Stimulated activated naive CD8-positive, alpha-beta T cell treated with anti-CD3 and anti-CD28 coated beads, Interleukin-15, Interleukin-2, amounts not matched to agents 100 U/mL and 50 U/mL, for 24 hours (primary cell): ENCODE measurements around the gene CCDC69.

ENCODE experiments used
- ATAC-seq: fragments of 150-1000 bp; cut with Tn5 transposase; one replicate; pipeline ENCODE4 v1.10.0; 2021
- DNase-seq: peaks from one replicate; pipeline ENCODE4 v3.0.0; 2021

CCDC69 gene

GRCh38 chr5:151164687-151165392 is 59.1 kb downstream of the CCDC69 start:
- peak; percentile 98 for ATAC-seq
- DNase-seq, result peak; percentile 79

- no peak for ATAC-seq
- DNase-seq, result no peak
These were observed 61.1 kb downstream of the CCDC69 start for GRCh38 chr5:151162776-151163175.

- ATAC-seq, result no peak
- DNase-seq, result no peak
These were observed 64.1 kb downstream of the CCDC69 start for GRCh38 chr5:151159649-151160373.

- peak; percentile 45 for DNase-seq
- ATAC-seq, result no peak
These were observed 65.6 kb downstream of the CCDC69 start for GRCh38 chr5:151158287-151158661.

GRCh38 chr5:151157426-151158286 is 66.2 kb downstream of the CCDC69 start, which contains the start of gene ANXA6:
Gene ANXA6 (minus strand): TSS chr5:151157779. CDS start chr5:151147901, 9,878 bp downstream.
- DNase-seq (peak; percentile 80), ATAC-seq (peak; percentile 57)

- ATAC-seq, result no peak
- DNase-seq, result peak; percentile 48
These were observed 67.1 kb downstream of the CCDC69 start for GRCh38 chr5:151156507-151157420.

GRCh38 chr5:151155775-151156506 is 68.0 kb downstream of the CCDC69 start:
- DNase-seq, result no peak
- ATAC-seq, result no peak

GRCh38 chr5:151154931-151155774 is 68.7 kb downstream of the CCDC69 start:
- ATAC-seq (no peak), DNase-seq (peak; percentile 61)

- peak; percentile 34 for ATAC-seq
- DNase-seq, result peak; percentile 53
These were observed 70.1 kb downstream of the CCDC69 start for GRCh38 chr5:151153766-151154272.

- peak; percentile 46 for DNase-seq
- peak; percentile 16 for ATAC-seq
These were observed 70.6 kb downstream of the CCDC69 start for GRCh38 chr5:151153300-151153699.

GRCh38 chr5:151151793-151152192 is 72.1 kb downstream of the CCDC69 start:
- ATAC-seq, result peak; percentile 65
- peak; percentile 72 for DNase-seq

- no peak for DNase-seq
These were observed 72.6 kb downstream of the CCDC69 start for GRCh38 chr5:151151263-151151660.

GRCh38 chr5:151150471-151151262 is 73.2 kb downstream of the CCDC69 start:
- DNase-seq, result peak; percentile 79

More at GRCh38 chr5:151151263-151151660, 72.6 kb downstream of the CCDC69 start:
- no peak for ATAC-seq

GRCh38 chr5:151148583-151148982 is 75.3 kb downstream of the CCDC69 start:
- ATAC-seq (no peak), DNase-seq (no peak)

More at GRCh38 chr5:151150471-151151262, 73.2 kb downstream of the CCDC69 start:
- peak; percentile 55 for ATAC-seq

- ATAC-seq, result no peak
- DNase-seq, result no peak
These were observed 76.9 kb downstream of the CCDC69 start for GRCh38 chr5:151147033-151147432.

GRCh38 chr5:151146061-151146460 is 77.8 kb downstream of the CCDC69 start:
- ATAC-seq, result no peak
- no peak for DNase-seq

GRCh38 chr5:151144922-151145321 is 79.0 kb downstream of the CCDC69 start:
- ATAC-seq (no peak), DNase-seq (no peak)

GRCh38 chr5:151144275-151144674 is 79.6 kb downstream of the CCDC69 start:
- DNase-seq (no peak), ATAC-seq (no peak)

- ATAC-seq (no peak), DNase-seq (no peak)
These were observed 80.2 kb downstream of the CCDC69 start for GRCh38 chr5:151143645-151144044.
